ENCODE results near the gene ADGRG1.
"Not testable (repeated sequence)": the region's sequence is repeated elsewhere in the genome, so short reads cannot be mapped to it uniquely, and the experiment has no call there.

The ADGRG1 gene

DNA sequence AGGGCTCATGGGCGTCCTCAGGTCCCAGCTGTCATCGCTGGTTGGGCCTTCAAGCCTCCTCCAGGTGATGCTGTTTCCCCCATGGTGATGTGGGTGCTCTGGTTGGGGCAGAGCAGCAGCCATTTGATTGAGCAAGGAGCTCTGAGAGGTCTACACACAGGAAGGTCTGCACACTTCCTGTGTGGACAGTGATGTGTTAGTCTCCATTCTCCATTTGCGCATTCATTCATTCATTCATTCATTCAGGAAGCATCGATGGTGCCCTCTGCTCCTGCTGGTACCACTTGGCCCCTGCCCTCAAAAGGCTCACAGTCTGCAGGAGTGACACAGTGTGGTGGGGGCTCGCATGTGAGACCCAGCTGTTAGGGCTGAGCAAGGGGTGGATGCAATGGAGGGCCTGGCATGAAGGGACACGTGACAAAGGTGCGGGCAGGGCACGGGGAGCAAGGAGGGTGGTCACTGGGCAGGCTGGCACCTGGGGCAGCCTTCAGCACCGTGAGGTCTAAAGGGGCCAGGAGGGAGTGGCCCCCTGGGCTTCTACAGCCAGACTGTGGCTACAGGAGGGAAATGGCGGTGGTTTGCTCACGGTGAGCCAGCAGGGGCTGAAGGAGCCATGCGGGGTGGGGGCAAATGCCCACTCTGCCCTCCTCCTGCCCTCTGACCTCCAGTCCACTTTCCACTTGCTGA lies 41.2 kb downstream of the ADGRG1 start:
- no peak for DNase-seq

DNA sequence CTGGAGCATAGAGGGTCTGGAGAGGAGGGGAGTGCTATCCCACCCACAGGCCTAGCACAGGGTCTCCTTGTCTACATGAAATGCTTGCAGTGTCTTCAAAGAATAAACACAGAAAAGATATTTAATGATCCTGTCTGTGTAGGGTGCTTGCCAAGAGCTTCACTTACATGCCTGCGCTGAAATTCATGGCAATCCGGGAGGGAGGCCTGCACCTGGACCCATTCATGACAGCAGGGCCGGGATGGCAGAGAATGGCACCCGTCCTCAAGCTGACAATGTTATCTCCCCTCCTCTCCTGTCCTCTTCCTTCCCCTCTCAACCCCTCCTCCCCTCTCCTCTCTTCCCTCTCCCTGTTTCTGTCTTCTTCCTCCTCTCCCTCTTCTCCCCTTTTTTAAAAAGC lies 41.8 kb downstream of the ADGRG1 start:
- DNase-seq = no peak

DNA sequence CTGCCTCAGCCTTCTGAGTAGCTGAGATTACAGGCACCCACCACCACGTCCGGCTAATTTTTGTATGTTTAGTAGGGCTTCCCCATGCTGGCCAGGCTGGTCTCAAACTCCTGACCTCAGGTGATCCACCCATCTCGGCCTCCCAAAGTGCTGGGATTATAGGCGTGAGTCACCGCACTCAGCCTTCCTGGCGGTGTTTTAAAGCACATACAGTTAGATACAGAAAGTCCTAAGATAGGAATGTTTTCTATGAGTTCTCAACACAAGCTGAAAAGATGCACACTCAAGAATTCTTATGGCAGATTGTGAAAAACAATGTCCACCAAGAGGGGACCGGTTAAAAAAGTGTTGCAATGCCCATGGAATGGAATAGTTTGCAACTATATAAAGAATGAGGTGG lies 43.0 kb downstream of the ADGRG1 start:
- not testable (repeated sequence) for DNase-seq

DNA sequence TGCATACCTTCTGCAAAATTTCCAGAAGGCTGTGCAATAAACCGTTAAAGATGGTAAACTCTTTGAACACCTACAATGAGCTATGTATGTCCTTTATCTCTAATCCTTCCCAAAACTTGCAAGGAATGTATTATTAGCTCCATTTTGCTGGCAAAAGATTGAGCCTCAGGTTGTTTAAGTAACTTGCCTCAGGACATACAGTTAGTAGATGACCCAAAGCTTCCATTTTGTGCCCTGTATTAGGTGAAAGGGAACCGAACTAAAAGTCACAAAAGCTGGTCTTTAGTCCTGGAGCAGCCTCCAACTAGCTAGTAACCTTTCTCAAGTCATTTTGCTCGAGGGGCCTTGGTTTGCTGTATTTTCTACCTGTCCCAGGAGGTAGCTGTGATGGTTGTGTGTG lies 44.0 kb downstream of the ADGRG1 start:
- no peak for DNase-seq

DNA sequence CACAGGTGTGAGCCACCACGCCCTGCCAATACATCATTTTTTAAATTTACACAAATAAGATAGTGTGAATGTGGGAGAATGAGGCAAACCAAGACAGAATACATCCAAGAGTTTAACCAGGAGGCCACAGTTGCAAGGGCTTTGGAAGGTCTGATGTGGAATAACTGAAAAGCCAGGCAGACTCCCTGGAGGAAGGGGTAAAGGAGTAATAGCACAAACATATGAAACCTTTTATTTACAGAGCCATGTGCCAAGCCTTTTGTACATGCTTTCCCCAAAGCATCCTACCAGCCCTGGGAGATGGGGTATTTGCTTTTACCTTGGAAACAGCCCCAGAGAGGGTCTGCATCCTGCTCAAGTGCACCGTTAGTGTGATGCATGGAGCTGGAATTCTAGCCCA lies 44.4 kb downstream of the ADGRG1 start:
- no peak for DNase-seq

DNA sequence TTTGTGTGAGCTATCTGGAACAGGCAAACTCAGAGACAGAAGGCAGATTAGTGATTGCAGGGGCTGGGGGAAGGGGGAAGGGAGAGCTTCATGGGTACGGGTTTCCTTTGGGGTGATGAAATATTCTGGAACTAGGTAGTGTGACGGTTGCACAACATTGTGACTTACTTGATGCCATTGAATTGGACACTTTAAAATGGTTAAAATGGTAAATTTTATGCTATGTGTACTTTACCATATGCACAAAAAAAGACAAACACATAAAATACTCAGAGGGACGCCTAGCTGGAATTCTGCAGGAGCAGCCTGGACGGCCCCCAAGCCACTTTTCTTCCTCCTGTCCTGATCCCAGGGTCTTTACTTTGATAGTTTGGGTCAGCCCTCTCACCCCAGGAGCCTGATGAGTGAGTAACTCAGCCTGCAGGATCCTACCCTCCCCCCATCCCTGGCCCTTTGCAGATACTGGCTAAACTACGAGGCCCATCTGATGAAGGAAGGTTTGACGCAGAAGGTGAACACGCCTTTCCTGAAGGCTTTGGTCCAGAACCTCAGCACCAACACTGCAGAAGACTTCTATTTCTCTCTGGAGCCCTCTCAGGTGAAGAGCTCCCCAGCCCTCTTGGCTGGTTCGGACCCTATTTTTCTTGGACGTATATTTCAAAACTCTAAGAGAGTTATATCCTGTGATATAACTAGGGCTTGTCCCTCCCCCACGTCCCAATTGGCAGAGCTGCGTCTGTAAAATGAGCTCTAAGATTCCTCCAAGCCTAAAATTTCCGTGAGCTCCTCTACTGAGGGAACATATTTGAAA lies 47.5 kb downstream of the ADGRG1 start:
- no peak for DNase-seq

DNA sequence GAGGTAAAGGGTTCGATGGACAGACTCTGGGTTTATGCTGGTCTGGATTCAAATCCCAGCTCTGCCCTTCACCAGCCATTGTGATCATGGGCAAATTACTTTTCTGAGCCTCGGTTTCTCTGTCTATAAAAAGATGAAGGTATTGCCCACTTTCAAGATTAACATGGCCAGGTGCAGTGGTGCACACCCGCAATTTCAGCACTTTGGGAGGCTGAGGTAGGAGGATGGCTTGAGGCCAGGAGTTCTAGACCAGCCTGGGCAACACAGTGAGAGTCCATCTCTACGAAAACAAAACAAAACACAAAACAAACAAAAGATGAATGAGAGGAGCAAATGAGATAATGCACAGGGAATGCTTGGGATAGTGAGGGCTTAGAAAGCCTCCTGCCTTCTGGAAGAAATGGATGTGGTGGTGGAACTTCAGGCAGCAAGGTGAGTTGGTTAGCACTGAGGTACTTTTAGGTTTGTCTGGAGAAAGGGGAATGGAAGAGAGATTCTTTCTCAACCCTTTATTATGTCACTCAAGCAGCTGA lies 48.2 kb downstream of the ADGRG1 start:
- DNase-seq = no peak

DNA sequence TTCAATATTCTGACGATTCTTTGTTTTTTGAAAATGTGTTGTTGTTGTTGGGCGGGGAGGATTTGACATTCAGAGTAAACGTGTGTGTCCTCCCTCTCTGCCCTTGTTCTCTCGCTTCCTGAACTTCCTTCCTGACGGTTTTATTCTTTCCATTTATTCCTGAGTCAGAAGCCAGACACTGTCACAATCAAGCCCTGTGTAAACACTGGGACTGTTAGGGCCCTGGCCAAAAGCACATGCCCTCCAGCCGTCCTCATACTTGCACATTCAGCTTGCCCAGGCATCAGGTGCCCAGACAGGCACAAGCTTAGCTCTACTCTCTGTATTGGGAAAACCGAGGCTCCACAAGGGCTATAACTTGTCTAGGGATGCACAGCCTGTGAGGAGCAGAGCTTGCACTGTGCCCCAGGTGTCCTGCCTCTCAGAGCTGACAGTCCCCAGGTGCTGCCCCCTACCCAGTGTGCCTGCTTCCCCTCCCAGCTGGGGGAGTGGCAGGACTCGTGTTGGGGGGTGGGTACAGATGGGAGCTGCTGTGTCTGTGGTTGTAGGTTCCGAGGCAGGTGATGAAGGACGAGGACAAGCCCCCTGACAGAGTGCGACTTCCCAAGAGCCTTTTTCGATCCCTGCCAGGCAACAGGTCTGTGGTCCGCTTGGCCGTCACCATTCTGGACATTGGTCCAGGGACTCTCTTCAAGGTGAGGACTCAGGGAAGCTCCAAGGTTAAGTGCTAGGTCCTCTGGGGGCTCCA lies 49.4 kb downstream of the ADGRG1 start:
- no peak for DNase-seq

DNA sequence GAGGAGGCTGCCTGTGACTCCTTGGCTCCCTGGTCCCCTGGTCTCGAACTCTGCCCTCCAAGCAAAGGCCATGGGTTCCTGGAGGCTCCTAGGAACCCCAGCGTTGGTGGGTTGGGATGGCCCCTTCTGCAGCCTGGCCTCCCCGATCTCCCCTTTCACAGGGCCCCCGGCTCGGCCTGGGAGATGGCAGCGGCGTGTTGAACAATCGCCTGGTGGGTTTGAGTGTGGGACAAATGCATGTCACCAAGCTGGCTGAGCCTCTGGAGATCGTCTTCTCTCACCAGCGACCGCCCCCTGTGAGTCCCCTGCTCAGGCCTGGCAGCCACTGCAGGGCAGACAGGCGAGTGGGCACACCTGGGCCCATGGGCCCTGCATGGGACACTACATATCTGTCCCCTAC lies 50.6 kb downstream of the ADGRG1 start:
- no peak for DNase-seq

DNA sequence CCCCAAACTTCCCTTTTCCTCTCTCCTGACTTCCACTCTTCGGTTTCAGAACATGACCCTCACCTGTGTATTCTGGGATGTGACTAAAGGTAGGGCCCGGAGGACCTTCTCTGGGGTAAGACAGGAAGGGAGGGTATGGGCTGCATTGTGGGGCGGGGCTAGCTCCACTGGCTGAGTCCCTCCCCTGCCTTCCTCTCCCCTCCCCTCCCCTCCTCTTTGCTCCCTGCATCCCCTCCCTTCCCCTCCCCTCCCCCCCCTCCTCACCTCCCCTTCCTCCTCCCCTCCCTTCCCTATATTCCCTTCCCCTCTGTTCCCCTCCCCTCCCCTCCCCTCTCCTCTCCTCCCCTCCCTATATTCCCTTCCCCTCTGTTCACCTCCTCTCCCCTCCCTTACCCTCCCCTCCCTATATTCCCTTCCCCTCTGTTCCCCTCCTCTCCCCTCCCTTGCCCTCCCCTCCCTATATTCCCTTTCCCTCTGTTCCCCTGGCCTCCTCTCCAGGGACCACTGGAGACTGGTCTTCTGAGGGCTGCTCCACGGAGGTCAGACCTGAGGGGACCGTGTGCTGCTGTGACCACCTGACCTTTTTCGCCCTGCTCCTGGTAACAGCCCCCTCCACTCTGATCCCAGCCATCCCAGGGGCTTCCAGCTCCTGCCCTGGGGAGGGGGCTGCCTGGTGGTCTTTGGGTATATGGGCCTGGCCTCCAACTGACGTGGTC lies 51.5 kb downstream of the ADGRG1 start:
- no peak for DNase-seq

DNA sequence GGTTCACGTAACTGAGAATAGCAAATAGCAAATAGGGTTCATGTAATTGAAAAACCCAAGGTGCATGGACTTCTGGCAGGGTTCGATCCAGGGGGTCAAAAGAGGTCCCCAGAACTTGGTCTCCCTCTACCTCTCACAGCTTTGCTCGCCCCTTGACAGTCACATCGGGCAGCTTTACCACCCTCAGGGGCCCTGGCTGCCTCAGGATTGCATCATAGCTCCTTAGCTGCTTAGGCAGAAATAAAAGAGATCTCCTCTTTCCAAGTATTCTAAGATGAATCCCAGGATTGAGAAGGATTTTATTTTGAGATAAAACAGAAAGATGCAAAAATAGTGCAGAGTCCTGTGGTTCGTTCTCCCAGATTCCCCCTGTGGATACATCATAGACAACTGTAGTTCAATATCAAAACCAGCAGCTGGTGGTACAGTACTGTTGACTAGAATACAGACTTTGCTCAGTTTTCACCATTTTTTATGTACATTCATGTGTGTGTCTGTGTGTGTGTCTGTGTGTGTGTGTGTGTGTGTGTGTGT lies 52.5 kb downstream of the ADGRG1 start:
- no peak for DNase-seq

DNA sequence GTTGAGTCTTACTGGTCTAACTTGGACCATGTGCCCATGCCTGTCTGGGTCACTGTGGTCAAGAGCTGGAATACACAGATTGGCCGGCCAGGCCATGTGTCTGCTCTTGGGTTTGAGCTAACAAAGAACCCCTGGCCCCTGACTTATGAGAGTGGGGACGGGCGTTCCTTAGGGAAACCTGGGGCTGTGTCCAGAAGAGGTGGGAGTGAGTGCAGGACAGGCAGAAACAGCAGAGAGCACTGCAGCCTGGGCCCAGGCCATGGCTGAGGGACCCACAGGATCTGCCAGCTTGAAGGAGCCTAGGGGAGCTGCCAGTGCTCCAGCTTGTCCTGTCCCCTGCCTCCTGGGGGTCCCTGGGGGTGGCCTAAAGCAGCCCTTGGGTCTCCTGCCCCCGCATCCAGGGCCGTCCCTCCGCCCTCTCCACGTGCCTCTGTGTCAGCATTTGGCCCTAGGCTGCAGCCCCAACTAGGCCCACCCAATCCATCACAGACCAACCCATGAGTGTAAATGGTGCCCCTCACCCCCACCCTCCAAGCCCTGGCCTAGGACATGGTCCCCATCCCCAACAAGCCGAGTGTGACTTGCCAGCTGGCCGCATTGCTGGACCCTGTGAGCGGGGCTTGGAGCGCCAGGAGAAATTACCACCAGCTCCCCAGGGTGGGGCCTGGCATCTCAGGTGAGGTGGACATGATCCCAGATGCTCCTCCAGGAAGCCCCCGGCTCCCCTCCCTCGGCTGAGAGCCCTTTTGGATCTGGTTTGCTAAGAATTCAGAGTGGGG lies 53.7 kb downstream of the ADGRG1 start:
- DNase-seq = no peak

DNA sequence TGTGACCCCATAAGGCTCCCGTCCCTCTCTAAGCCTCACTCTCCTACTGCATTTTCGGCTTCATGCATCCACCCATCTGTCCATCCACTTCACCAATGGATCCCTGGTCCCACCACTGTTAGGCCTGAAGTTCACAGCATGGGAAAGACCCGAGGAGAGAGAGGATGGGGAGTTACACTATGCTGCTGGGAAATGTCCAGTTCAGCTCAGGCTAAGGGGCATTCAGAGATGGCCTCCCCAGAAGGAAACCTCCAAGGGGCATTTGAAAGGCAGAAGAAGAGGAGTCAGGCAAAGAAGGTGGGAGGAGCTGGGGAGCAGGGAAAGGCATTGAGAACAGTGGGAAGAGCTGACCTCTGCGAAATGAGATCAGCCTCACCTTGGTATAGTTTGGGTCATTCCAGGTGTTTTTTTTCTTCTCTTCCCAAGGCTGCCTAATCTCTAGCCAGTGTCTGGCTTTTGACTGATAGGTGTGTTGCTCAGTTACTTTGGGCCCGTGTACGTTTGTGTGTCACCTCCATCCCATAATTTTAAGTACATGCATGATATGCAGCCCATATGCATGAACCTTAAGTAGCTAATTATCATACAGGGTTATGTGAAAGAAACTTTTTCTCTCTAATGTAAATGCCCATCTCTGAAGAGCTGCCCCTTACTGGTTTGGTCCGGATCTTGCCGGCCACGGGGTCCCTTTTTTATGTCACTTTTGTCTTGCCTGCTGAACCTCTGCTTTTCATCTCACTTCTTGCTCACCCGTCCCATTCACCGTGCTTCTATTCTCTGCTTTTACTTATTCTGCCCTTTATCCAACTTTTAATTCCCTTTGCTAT lies 54.6 kb downstream of the ADGRG1 start:
- no peak for DNase-seq

DNA sequence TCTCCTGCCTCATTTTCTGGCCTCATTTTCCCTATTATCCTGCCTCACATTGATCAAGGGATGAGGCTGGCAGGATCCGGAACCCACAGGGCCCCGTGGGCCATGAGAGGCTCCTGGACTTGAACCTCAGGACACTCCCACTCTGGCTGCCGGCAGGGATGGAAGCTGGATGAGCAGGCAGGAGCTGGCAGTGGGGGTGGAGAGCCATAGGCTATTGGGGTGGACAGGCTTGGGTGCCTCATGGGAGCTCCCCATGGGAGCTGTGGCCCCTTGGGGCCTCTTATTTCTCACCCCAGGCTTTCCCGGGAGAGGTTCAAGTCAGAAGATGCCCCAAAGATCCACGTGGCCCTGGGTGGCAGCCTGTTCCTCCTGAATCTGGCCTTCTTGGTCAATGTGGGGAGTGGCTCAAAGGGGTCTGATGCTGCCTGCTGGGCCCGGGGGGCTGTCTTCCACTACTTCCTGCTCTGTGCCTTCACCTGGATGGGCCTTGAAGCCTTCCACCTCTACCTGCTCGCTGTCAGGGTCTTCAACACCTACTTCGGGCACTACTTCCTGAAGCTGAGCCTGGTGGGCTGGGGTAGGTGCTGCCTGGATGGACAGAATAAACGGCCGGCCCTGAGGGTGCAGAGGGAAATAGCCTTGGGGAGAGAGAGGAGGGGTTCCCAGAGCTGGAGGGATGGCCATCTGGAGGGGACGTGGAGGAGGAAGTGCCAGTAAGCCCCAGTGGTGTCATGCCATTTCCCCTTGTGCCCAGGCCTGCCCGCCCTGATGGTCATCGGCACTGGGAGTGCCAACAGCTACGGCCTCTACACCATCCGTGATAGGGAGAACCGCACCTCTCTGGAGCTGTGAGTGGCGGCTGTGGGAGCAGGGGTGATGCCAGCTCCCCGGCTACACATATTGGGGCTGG lies 55.5 kb downstream of the ADGRG1 start:
- DNase-seq = no peak

DNA sequence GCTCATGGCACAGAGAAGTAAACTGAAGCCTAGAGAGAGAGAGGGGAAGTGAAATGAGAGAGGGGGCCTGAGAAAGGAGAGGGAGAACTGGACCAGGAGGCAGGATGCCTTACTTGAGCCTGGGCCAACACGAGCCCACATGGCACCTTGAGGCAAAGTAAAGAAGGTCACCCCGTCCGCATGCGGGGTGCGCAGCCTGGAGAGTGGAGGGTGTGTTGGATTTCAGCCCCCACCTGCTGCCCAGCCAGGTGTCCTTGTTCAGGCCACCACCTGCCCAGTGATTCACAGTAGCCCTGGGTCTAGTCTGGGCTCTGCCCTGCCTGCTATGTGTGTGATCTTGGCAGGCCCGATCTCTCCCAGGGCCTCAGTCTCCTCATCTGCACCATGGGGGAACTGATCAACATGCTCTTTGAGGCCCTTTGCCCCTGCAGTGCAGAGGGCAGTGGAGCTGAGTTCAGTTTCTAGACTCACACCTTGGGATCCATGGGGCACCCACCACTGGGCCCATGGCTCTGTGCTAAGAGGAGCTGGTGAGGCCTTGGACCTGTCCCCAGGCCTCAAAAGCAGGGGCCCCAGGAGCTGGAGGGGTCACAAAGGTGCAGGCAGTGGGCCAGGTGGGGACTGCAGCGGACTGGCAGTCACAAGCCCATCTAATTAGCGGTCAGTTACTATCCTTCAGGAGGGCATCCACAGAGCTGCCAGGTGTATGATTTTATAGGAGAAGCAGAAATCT lies 56.4 kb downstream of the ADGRG1 start:
- no peak for DNase-seq

DNA sequence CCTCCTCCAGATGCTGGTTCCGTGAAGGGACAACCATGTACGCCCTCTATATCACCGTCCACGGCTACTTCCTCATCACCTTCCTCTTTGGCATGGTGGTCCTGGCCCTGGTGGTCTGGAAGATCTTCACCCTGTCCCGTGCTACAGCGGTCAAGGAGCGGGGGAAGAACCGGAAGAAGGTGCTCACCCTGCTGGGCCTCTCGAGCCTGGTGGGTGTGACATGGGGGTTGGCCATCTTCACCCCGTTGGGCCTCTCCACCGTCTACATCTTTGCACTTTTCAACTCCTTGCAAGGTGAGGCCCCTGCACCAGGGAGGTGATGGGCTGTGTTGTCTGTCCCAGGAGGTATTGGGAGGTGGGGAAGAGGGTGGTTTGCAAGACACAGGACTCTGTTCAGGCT lies 57.2 kb downstream of the ADGRG1 start:
- DNase-seq = no peak

DNA sequence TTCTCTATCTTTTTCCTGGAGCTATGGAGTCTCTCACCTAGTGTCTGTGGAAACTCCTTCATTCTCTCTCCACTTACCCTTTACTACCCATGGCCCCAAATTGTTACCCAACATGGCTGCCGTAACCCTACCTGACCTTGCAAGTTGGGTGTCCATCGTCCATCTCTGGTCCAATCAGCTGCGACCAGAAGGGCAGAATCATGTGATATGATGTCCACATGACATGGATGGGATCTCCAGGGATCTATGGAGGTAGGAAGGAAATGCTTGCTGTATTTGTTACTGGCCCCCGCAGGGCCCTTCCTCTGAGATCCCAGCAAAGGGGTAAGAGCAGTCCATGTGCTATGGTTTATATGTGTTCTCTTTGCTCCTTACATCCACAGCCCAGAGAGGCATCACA lies 58.1 kb downstream of the ADGRG1 start:
- DNase-seq = no peak

DNA sequence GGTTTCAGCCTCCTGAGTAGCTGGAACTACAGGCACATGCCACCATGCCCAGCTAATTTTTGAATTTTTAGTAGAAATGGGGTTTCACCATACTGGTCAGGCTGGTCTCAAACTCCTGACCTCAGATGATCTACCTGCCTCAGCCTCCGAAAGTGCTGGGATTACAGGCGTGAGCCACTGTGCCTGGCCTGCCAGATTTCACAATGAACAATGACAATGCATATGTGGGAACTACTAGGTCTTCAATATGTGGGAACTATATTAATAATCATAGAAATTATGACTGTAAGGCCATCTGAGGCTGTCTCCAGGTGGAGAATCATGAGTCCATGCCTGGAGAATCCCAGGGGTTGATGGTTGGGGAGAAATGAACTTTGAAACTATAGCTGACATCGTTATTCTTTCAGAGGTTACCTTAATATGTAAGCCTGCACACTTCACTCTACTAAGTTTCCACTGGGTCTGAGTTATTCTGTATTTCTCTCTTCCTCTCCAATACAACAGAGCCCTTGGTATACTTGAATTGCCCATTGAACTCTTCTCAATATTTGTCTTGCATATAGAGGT lies 59.0 kb downstream of the ADGRG1 start:
- DNase-seq = no peak

DNA sequence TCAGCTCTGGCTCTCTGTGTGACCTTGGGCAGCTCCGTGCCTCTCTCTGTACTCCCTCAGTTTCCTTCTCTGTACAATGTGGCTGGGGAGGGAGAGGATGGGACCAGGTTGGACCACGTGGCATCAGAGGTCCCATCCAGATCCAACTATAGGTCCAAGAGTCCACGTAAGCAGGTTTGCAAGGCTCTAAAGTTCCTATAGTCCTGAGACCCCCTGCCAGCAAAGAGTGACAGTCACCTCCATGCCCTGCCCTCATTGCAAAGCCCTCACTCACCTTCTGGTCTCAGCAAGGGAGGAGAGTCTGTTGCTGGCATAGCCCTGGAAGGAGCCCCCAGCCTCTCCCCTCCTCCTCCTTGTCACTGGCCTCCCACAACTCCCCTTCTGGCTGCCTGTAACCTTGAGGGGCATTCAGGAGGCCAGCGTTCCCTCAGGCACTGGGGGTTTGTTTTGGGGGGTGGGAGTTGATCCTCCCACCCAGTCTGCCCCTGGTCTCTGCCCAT lies 60.1 kb downstream of the ADGRG1 start:
- no peak for DNase-seq
